ENCODE measurements around the gene CRHR2. TPM values are rescaled to one million over a fixed set of nuclear protein-coding genes. Genes with fewer than 3 reads are reported as not detected.
"Not testable (repeated sequence)": the region's sequence is repeated elsewhere in the genome, so short reads cannot be mapped to it uniquely, and the experiment has no call there.

Gene CRHR2
- total RNA-seq, 2 experiments from 2014 or later = not detected

- H3K4me1 Mint-ChIP-seq, ATAC-seq, H3K27ac Mint-ChIP-seq, H3K27me3 Mint-ChIP-seq, H3K4me3 Mint-ChIP-seq, DNase-seq: not testable (repeated sequence)
- Mint-ChIP-seq H3K9me3 (ENCODE audit: low read depth) (peaks cover 22% of the 10 kb centered on the region), H3K36me3 (peaks cover 22% of the 10 kb centered on the region)
- CTCF ChIA-PET = interaction anchor here (1.8 kb wide), 1 partner anchor 20 kb away, joined by 6 read pairs; no protein-coding TSS in a partner anchor
Observed at GRCh38 chr7:30719434-30719833, 37.2 kb upstream of the CRHR2 start.

GRCh38 chr7:30717181-30717580 is 34.9 kb upstream of the CRHR2 start:
- ATAC-seq (no peak), DNase-seq (no peak)
- H3K4me1 Mint-ChIP-seq = no peaks in the 10 kb centered on the region
- H3K4me3 Mint-ChIP-seq = no peak overlapping the region
- H3K27me3 Mint-ChIP-seq = no peaks in the 10 kb centered on the region
- CTCF ChIA-PET = no interaction called here
- H3K9me3 Mint-ChIP-seq (ENCODE audit: low read depth) = peaks cover 22% of the 10 kb centered on the region
- no peak overlapping the region for H3K27ac Mint-ChIP-seq
- peaks cover 22% of the 10 kb centered on the region for H3K36me3 Mint-ChIP-seq

GRCh38 chr7:30714129-30714528 is 31.9 kb upstream of the CRHR2 start:
- Mint-ChIP-seq H3K27me3 (no peaks in the 10 kb centered on the region), H3K4me1 (no peaks in the 10 kb centered on the region), H3K36me3 (peaks cover 16% of the 10 kb centered on the region), H3K27ac (no peak overlapping the region), H3K4me3 (no peak overlapping the region), H3K9me3 (ENCODE audit: low read depth) (peaks cover 16% of the 10 kb centered on the region)
- ATAC-seq (no peak), DNase-seq (no peak)
- CTCF ChIA-PET = interaction anchor here (1.2 kb wide), 1 partner anchor 26 kb away, joined by 4 read pairs; no protein-coding TSS in a partner anchor

GRCh38 chr7:30713392-30713791 is 31.1 kb upstream of the CRHR2 start:
- CTCF ChIA-PET = interaction anchor here (1.2 kb wide), 1 partner anchor 27 kb away, joined by 4 read pairs; no protein-coding TSS in a partner anchor

GRCh38 chr7:30710669-30711068 is 28.4 kb upstream of the CRHR2 start:
- Mint-ChIP-seq H3K27me3 (no peaks in the 10 kb centered on the region), H3K4me1 (no peaks in the 10 kb centered on the region), H3K9me3 (ENCODE audit: low read depth) (no peaks in the 10 kb centered on the region), H3K27ac (no peak overlapping the region), H3K36me3 (no peaks in the 10 kb centered on the region), H3K4me3 (no peak overlapping the region)
- no peak for ATAC-seq
- no peak for DNase-seq
- CTCF ChIA-PET = interaction anchor here (1.1 to 14.9 kb wide), 3 partner anchors 15 to 29 kb away, joined by 3 to 166 read pairs (median 21); partner anchors contain the start of gene CRHR2

More at GRCh38 chr7:30713392-30713791, 31.1 kb upstream of the CRHR2 start:
- Mint-ChIP-seq H3K4me3 (no peak overlapping the region), H3K27me3 (no peaks in the 10 kb centered on the region), H3K9me3 (ENCODE audit: low read depth) (peaks cover 12% of the 10 kb centered on the region), H3K27ac (no peak overlapping the region), H3K36me3 (peaks cover 12% of the 10 kb centered on the region), H3K4me1 (no peaks in the 10 kb centered on the region)
- no peak for ATAC-seq
- no peak for DNase-seq

GRCh38 chr7:30709549-30709948 is 27.3 kb upstream of the CRHR2 start:
- Mint-ChIP-seq H3K27ac (no peak overlapping the region), H3K4me3 (no peak overlapping the region), H3K4me1 (no peaks in the 10 kb centered on the region), H3K27me3 (no peaks in the 10 kb centered on the region), H3K9me3 (ENCODE audit: low read depth) (no peaks in the 10 kb centered on the region), H3K36me3 (no peaks in the 10 kb centered on the region)
- CTCF ChIA-PET = interaction anchor here (1.1 to 14.9 kb wide), 3 partner anchors 17 to 30 kb away, joined by 3 to 166 read pairs (median 21); partner anchors contain the start of gene CRHR2
- ATAC-seq (no peak), DNase-seq (no peak)

- Mint-ChIP-seq H3K36me3 (no peaks in the 10 kb centered on the region), H3K27ac (no peak overlapping the region), H3K9me3 (ENCODE audit: low read depth) (no peaks in the 10 kb centered on the region), H3K4me3 (no peak overlapping the region), H3K27me3 (no peaks in the 10 kb centered on the region), H3K4me1 (no peaks in the 10 kb centered on the region)
- CTCF ChIA-PET = interaction anchor here (0.7 to 14.9 kb wide), 4 partner anchors 17 to 451 kb away, joined by 3 to 166 read pairs (median 12); no protein-coding TSS in a partner anchor
- DNase-seq (no peak), ATAC-seq (no peak)
Observed at GRCh38 chr7:30708983-30709382, 26.7 kb upstream of the CRHR2 start.

- Mint-ChIP-seq H3K27me3 (no peaks in the 10 kb centered on the region), H3K27ac (no peak overlapping the region), H3K36me3 (no peaks in the 10 kb centered on the region), H3K4me3 (no peak overlapping the region), H3K9me3 (ENCODE audit: low read depth) (no peaks in the 10 kb centered on the region), H3K4me1 (no peaks in the 10 kb centered on the region)
- no peak for DNase-seq
- ATAC-seq = no peak
- CTCF ChIA-PET = interaction anchor here (0.7 to 14.9 kb wide), 4 partner anchors 18 to 451 kb away, joined by 3 to 166 read pairs (median 12); no protein-coding TSS in a partner anchor
Observed at GRCh38 chr7:30708412-30708811, 26.2 kb upstream of the CRHR2 start.

- CTCF ChIA-PET = interaction anchor here (0.9 to 14.9 kb wide), 3 partner anchors 18 to 32 kb away, joined by 3 to 166 read pairs (median 21); no protein-coding TSS in a partner anchor
- ATAC-seq (no peak), DNase-seq (no peak)
- H3K27ac Mint-ChIP-seq = no peak overlapping the region
- no peaks in the 10 kb centered on the region for H3K9me3 Mint-ChIP-seq (ENCODE audit: low read depth)
- H3K27me3 Mint-ChIP-seq = no peaks in the 10 kb centered on the region
- no peaks in the 10 kb centered on the region for H3K36me3 Mint-ChIP-seq
- H3K4me1 Mint-ChIP-seq = no peaks in the 10 kb centered on the region
- H3K4me3 Mint-ChIP-seq = no peak overlapping the region
Observed at GRCh38 chr7:30707391-30708357, 25.4 kb upstream of the CRHR2 start.

GRCh38 chr7:30706908-30707307 is 24.7 kb upstream of the CRHR2 start:
- CTCF ChIA-PET = interaction anchor here (4.4 to 14.9 kb wide), 2 partner anchors 19 to 33 kb away, joined by 21 to 166 read pairs; no protein-coding TSS in a partner anchor
- H3K9me3 Mint-ChIP-seq (ENCODE audit: low read depth) = no peaks in the 10 kb centered on the region
- H3K36me3 Mint-ChIP-seq = no peaks in the 10 kb centered on the region
- DNase-seq (no peak), ATAC-seq (no peak)
- H3K4me1 Mint-ChIP-seq = no peaks in the 10 kb centered on the region
- H3K27ac Mint-ChIP-seq = no peak overlapping the region
- no peak overlapping the region for H3K4me3 Mint-ChIP-seq
- no peaks in the 10 kb centered on the region for H3K27me3 Mint-ChIP-seq

- H3K4me3 Mint-ChIP-seq = no peak overlapping the region
- no peaks in the 10 kb centered on the region for H3K27me3 Mint-ChIP-seq
- CTCF ChIA-PET = interaction anchor here (14.9 kb wide), 1 partner anchor 34 kb away, joined by 166 read pairs; no protein-coding TSS in a partner anchor
- ATAC-seq = no peak
- no peaks in the 10 kb centered on the region for H3K9me3 Mint-ChIP-seq (ENCODE audit: low read depth)
- no peak for DNase-seq
- no peaks in the 10 kb centered on the region for H3K4me1 Mint-ChIP-seq
- H3K27ac Mint-ChIP-seq = no peak overlapping the region
- no peaks in the 10 kb centered on the region for H3K36me3 Mint-ChIP-seq
Observed at GRCh38 chr7:30706316-30706715, 24.1 kb upstream of the CRHR2 start.

GRCh38 chr7:30705596-30705995 is 23.3 kb upstream of the CRHR2 start:
- ATAC-seq = no peak
- CTCF ChIA-PET = interaction anchor here (14.9 kb wide), 1 partner anchor 34 kb away, joined by 166 read pairs; no protein-coding TSS in a partner anchor
- Mint-ChIP-seq H3K4me1 (no peaks in the 10 kb centered on the region), H3K27ac (no peak overlapping the region), H3K36me3 (no peaks in the 10 kb centered on the region), H3K4me3 (no peak overlapping the region), H3K9me3 (ENCODE audit: low read depth) (no peaks in the 10 kb centered on the region), H3K27me3 (no peaks in the 10 kb centered on the region)
- DNase-seq = no peak

GRCh38 chr7:30705008-30705407 is 22.8 kb upstream of the CRHR2 start:
- CTCF ChIA-PET = interaction anchor here (14.9 kb wide), 1 partner anchor 35 kb away, joined by 166 read pairs; no protein-coding TSS in a partner anchor
- DNase-seq = no peak
- Mint-ChIP-seq H3K9me3 (ENCODE audit: low read depth) (no peaks in the 10 kb centered on the region), H3K4me3 (no peak overlapping the region), H3K27ac (no peak overlapping the region), H3K27me3 (no peaks in the 10 kb centered on the region), H3K36me3 (no peaks in the 10 kb centered on the region), H3K4me1 (no peaks in the 10 kb centered on the region)
- no peak for ATAC-seq

Data from activated CD8-positive, alpha-beta memory T cell treated with anti-CD3 and anti-CD28 coated beads, Interleukin-2, amount 10 ng/mL, durations not matched to agents 7 days and 5 days (primary cell).